HEK293 (cell line): ENCODE results near the gene TSPAN9.

Experiments
- CTCF ChIP-seq: fragments of 450-650 bp; formaldehyde crosslinking; IDR thresholded peaks from 2 replicates; pipeline ENCODE4 v1.5.1; 2016; ENCODE audit warnings: missing biosample characterization, missing genetic modification characterization
- KLF7 ChIP-seq: fragments of 450-650 bp; formaldehyde crosslinking; IDR thresholded peaks from 2 replicates; pipeline ENCODE4 v1.5.1; 2016; ENCODE audit warnings: missing biosample characterization, missing genetic modification characterization, borderline replicate concordance
- OVOL3 ChIP-seq: fragments of 450-650 bp; formaldehyde crosslinking; IDR thresholded peaks from 2 replicates; pipeline ENCODE4 v1.5.1; 2016; ENCODE audit warnings: missing biosample characterization, missing genetic modification characterization
- SP3 ChIP-seq: fragments of 450-650 bp; formaldehyde crosslinking; IDR thresholded peaks from 2 replicates; pipeline ENCODE4 v1.5.1; 2016; ENCODE audit warnings: missing biosample characterization, missing genetic modification characterization
- SP7 ChIP-seq: fragments of 450-650 bp; formaldehyde crosslinking; IDR thresholded peaks from 2 replicates; pipeline ENCODE4 v1.5.1; 2016; ENCODE audit warnings: missing biosample characterization, missing genetic modification characterization
- TCF7L2 ChIP-seq: IDR thresholded peaks from 2 replicates; pipeline ENCODE4 v1.6.1; 2011; ENCODE audit warnings: low read depth, mild to moderate bottlenecking, inconsistent platforms, low read length, moderate library complexity, borderline replicate concordance
- ZNF341 ChIP-seq: fragments of 450-650 bp; formaldehyde crosslinking; IDR thresholded peaks from 2 replicates; pipeline ENCODE4; 2016; ENCODE audit warnings: low read depth, missing biosample characterization, missing genetic modification characterization
- ZNF354C ChIP-seq: fragments of 450-650 bp; formaldehyde crosslinking; IDR thresholded peaks from 2 replicates; pipeline ENCODE4 v1.5.1; 2016; ENCODE audit warnings: missing biosample characterization, missing genetic modification characterization, low read depth, borderline replicate concordance
- ZNF660 ChIP-seq: fragments of 450-650 bp; IDR thresholded peaks from 2 replicates; pipeline ENCODE4 v1.5.1; 2018; ENCODE audit warnings: missing biosample characterization, mild to moderate bottlenecking, missing genetic modification characterization
- ZNF704 ChIP-seq: fragments of 450-650 bp; formaldehyde crosslinking; IDR thresholded peaks from 2 replicates; pipeline ENCODE4 v1.5.1; 2016; ENCODE audit warnings: missing biosample characterization, missing genetic modification characterization
- ZSCAN16 ChIP-seq: fragments of 450-650 bp; formaldehyde crosslinking; IDR thresholded peaks from 2 replicates; pipeline ENCODE4 v1.5.1; 2016; ENCODE audit warnings: missing biosample characterization, missing genetic modification characterization
- ZSCAN18 ChIP-seq: fragments of 450-650 bp; formaldehyde crosslinking; IDR thresholded peaks from 2 replicates; pipeline ENCODE4 v1.5.1; 2016; ENCODE audit warnings: missing biosample characterization, missing genetic modification characterization
- TF ChIP-seq, protein P1 (sequence below): IDR thresholded peaks from 2 replicates; pipeline ENCODE4 v1.6.1; 2011; ENCODE audit warnings: mild to moderate bottlenecking, low read depth, low read length, borderline replicate concordance
- TF ChIP-seq, protein P2 (sequence below): fragments of 450-650 bp; formaldehyde crosslinking; IDR thresholded peaks from 2 replicates; pipeline ENCODE4 v1.5.1; 2016; ENCODE audit warnings: missing biosample characterization, missing genetic modification characterization

DNA sequence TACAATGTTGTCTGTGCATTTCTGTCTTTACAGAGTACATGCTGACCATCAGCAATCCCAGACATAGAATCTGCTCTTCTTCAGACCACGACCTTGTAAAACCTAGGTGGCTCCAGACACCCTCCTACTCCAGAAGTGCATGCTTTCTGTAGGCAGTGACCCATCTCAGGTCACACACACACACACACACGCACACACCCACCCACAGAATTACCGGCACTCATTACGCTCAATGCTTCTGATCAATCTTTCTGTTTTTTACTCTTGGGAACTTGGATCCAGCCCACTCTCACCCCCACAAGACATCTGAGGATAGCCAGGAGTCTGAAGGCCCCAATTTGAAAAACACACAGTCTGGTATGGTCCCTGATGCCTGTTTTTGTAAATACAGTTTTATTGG, 7.5 kb upstream of the TSPAN9 start:
- TF ChIP-seq ZNF660 (tag by site-specific recombination) (no peak), ZNF704 (tag by site-specific recombination) (no peak), ZSCAN18 (tag by site-specific recombination) (no peak), SP3 (no peak), TCF7L2 (no peak), CTCF (no peak), ZNF341 (tag by site-specific recombination) (no peak), ZNF354C (tag by site-specific recombination) (no peak), OVOL3 (tag by site-specific recombination) (no peak), KLF7 (no peak), SP7 (tag by site-specific recombination) (no peak), ZSCAN16 (no peak)
- TF ChIP-seq, protein P1, sequence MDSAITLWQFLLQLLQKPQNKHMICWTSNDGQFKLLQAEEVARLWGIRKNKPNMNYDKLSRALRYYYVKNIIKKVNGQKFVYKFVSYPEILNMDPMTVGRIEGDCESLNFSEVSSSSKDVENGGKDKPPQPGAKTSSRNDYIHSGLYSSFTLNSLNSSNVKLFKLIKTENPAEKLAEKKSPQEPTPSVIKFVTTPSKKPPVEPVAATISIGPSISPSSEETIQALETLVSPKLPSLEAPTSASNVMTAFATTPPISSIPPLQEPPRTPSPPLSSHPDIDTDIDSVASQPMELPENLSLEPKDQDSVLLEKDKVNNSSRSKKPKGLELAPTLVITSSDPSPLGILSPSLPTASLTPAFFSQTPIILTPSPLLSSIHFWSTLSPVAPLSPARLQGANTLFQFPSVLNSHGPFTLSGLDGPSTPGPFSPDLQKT = no peak
- TF ChIP-seq, protein P2, sequence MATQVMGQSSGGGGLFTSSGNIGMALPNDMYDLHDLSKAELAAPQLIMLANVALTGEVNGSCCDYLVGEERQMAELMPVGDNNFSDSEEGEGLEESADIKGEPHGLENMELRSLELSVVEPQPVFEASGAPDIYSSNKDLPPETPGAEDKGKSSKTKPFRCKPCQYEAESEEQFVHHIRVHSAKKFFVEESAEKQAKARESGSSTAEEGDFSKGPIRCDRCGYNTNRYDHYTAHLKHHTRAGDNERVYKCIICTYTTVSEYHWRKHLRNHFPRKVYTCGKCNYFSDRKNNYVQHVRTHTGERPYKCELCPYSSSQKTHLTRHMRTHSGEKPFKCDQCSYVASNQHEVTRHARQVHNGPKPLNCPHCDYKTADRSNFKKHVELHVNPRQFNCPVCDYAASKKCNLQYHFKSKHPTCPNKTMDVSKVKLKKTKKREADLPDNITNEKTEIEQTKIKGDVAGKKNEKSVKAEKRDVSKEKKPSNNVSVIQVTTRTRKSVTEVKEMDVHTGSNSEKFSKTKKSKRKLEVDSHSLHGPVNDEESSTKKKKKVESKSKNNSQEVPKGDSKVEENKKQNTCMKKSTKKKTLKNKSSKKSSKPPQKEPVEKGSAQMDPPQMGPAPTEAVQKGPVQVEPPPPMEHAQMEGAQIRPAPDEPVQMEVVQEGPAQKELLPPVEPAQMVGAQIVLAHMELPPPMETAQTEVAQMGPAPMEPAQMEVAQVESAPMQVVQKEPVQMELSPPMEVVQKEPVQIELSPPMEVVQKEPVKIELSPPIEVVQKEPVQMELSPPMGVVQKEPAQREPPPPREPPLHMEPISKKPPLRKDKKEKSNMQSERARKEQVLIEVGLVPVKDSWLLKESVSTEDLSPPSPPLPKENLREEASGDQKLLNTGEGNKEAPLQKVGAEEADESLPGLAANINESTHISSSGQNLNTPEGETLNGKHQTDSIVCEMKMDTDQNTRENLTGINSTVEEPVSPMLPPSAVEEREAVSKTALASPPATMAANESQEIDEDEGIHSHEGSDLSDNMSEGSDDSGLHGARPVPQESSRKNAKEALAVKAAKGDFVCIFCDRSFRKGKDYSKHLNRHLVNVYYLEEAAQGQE (tag by site-specific recombination) = no peak
